Stomach (tissue), 4 donors: ENCODE measurements around the gene EFCC1.

ENCODE experiments used
- CTCF ChIP-seq, 7 experiments: fragments of 450-650 bp in 4 of 7; fragments of 200-600 bp in 3 of 7; sonication (generic) in 3 of 7; IDR thresholded peaks; one replicate each; pipeline ENCODE4 v1.5.1; 2016 to 2019; ENCODE audit warnings: antibody characterized with exemption in 7 of 7, control low read depth in 2 of 7, mild to moderate bottlenecking in 1 of 7
- EP300 ChIP-seq: sonication (generic); formaldehyde crosslinking; IDR thresholded peaks from one replicate; pipeline ENCODE4 v1.6.1; 2017; ENCODE audit warnings: antibody characterized with exemption

DNA sequence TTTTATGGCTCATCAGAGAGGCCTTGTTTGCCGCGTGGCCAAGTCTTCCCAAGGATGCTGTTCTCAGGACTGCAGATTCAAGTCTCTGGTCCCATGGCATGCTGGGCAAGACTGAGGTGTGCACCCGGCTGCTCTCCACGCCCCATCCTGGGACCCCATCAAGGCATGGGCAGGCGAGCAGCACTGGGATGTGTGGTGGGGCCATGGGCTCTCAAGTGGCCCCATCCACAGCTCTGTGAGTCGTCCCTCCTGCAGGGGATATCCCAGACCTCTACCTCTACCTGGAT is 46.4 kb downstream of the EFCC1 start:
- no peak for TF ChIP-seq CTCF (IDR thresholded peaks at IDR 0.05)
- TF ChIP-seq EP300: no peak
